KMS-11 (cell line): ENCODE results near the gene RPP30.

Experiments
- H2AFZ ChIP-seq: fragments of 200-600 bp; sonication (generic); 2 replicates; pipeline ENCODE4 v1.6.1; 2016; ENCODE audit warnings: antibody characterized with exemption, mixed run types, low read depth
- H3K27ac ChIP-seq: fragments of 200-600 bp; sonication (generic); 2 replicates; pipeline ENCODE4 v1.6.1; 2016; ENCODE audit warnings: mild to moderate bottlenecking, mixed run types
- H3K27me3 ChIP-seq: fragments of 200-600 bp; sonication (generic); 2 replicates; pipeline ENCODE4 v1.6.1; 2017; ENCODE audit warnings: mild to moderate bottlenecking, low read depth, mixed run types, moderate library complexity; ENCODE audit not compliant: insufficient read depth
- H3K36me3 ChIP-seq: fragments of 200-600 bp; sonication (generic); 2 replicates; pipeline ENCODE4 v1.6.1; 2017; ENCODE audit warnings: mild to moderate bottlenecking, mixed run types; ENCODE audit not compliant: insufficient read depth
- H3K4me1 ChIP-seq: fragments of 200-600 bp; sonication (generic); 2 replicates; pipeline ENCODE4 v1.6.1; 2016; ENCODE audit warnings: mild to moderate bottlenecking, low read depth, mixed run types; ENCODE audit not compliant: poor library complexity, severe bottlenecking
- H3K4me2 ChIP-seq: fragments of 200-600 bp; sonication (generic); 2 replicates; pipeline ENCODE4 v1.7.0; 2016; ENCODE audit warnings: mild to moderate bottlenecking, mixed run types
- H3K4me3 ChIP-seq: fragments of 200-600 bp; sonication (generic); IDR thresholded peaks from 2 replicates; pipeline ENCODE4 v1.6.1; 2017; ENCODE audit warnings: low read depth, low read length, mixed read lengths; ENCODE audit not compliant: insufficient read depth
- H3K79me2 ChIP-seq: fragments of 200-600 bp; sonication (generic); 2 replicates; pipeline ENCODE4 v1.6.1; 2016; ENCODE audit warnings: low read depth, mixed run types; ENCODE audit not compliant: insufficient read depth
- H3K9ac ChIP-seq: fragments of 200-600 bp; sonication (generic); 2 replicates; pipeline ENCODE4 v1.6.1; 2016; ENCODE audit warnings: mild to moderate bottlenecking, mixed run types
- H4K20me1 ChIP-seq: fragments of 200-600 bp; sonication (generic); 2 replicates; pipeline ENCODE4 v1.6.1; 2016; ENCODE audit warnings: mild to moderate bottlenecking, mixed run types; ENCODE audit not compliant: insufficient read depth
- CTCF ChIP-seq: fragments of 200-600 bp; sonication (generic); conservative IDR thresholded peaks from 2 replicates; pipeline ENCODE4 v1.6.1; 2017; ENCODE audit warnings: low read depth, mild to moderate bottlenecking, antibody characterized with exemption, low read length, moderate library complexity, mixed read lengths

RPP30 gene

GRCh38 chr10:90862908-90863514 lies 8.8 kb upstream of the RPP30 start:
- no peaks in the 10 kb centered on the region for H3K79me2 ChIP-seq
- H3K27ac ChIP-seq, result no peak overlapping the region
- no peaks in the 10 kb centered on the region for H4K20me1 ChIP-seq
- peaks cover 8% of the 10 kb centered on the region for H3K4me1 ChIP-seq
- no peak overlapping the region for H2AFZ ChIP-seq
- H3K36me3 ChIP-seq, result no peaks in the 10 kb centered on the region
- H3K4me2 ChIP-seq, result no peak overlapping the region
- TF ChIP-seq CTCF, result peak; percentile 78
- no peak overlapping the region for H3K4me3 ChIP-seq
- no peaks in the 10 kb centered on the region for H3K27me3 ChIP-seq
- no peak overlapping the region for H3K9ac ChIP-seq

GRCh38 chr10:90865401-90865800 lies 6.4 kb upstream of the RPP30 start:
- Histone ChIP-seq H4K20me1 (no peaks in the 10 kb centered on the region), H3K9ac (no peak overlapping the region), H3K4me3 (no peak overlapping the region), H3K27ac (no peak overlapping the region), H3K4me1 (peaks cover 8% of the 10 kb centered on the region), H3K27me3 (no peaks in the 10 kb centered on the region), H3K36me3 (no peaks in the 10 kb centered on the region), H3K79me2 (no peaks in the 10 kb centered on the region), H2AFZ (no peak overlapping the region), H3K4me2 (no peak overlapping the region)
- no peak for TF ChIP-seq CTCF

- Histone ChIP-seq H4K20me1 (no peaks in the 10 kb centered on the region), H3K27me3 (no peaks in the 10 kb centered on the region), H3K4me1 (peaks cover 1% of the 10 kb centered on the region), H3K4me3 (no peak overlapping the region), H3K9ac (no peak overlapping the region), H3K36me3 (no peaks in the 10 kb centered on the region), H3K4me2 (no peak overlapping the region), H3K27ac (no peak overlapping the region), H3K79me2 (no peaks in the 10 kb centered on the region), H2AFZ (no peak overlapping the region)
- TF ChIP-seq CTCF, result no peak
These were observed 5.7 kb upstream of the RPP30 start for GRCh38 chr10:90866050-90866598.

GRCh38 chr10:90871279-90871765 lies 452 bp upstream of the RPP30 start:
- H3K27ac ChIP-seq, result peak overlapping the region; percentile 23
- H4K20me1 ChIP-seq, result no peaks in the 10 kb centered on the region
- H3K9ac ChIP-seq, result peak overlapping the region; percentile 68; the same call in 1 of the 2 replicates
- peak; percentile 49; the same call in 1 of the 2 replicates for TF ChIP-seq CTCF
- H3K4me2 ChIP-seq, result peak overlapping the region; percentile 47
- H3K27me3 ChIP-seq, result no peaks in the 10 kb centered on the region
- peak overlapping the region; percentile 58 for H3K4me3 ChIP-seq
- peaks cover 27% of the 10 kb centered on the region; the same call in 1 of the 2 replicates for H3K79me2 ChIP-seq
- peak overlapping the region; percentile 80 for H2AFZ ChIP-seq
- 0 out of 2 replicates have a peak, but pooled peaks cover 6% of the 10 kb centered on the region for H3K36me3 ChIP-seq
- H3K4me1 ChIP-seq, result peaks cover 17% of the 10 kb centered on the region
